ENCODE results near the gene EFEMP2.

GRCh38 chr11:65887723-65888162 lies 15.1 kb upstream of the EFEMP2 start:
- TF ChIP-seq ZFP30 (CRISPR knock-in tag; IDR thresholded peaks at IDR 0.05) (no peak), ARNTL (CRISPR knock-in tag; IDR thresholded peaks at IDR 0.05; ENCODE audit: borderline replicate concordance, low read depth) (no peak), TOX (CRISPR knock-in tag; IDR thresholded peaks at IDR 0.05; ENCODE audit: borderline replicate concordance) (no peak), RARB (CRISPR knock-in tag; IDR thresholded peaks at IDR 0.05) (no peak), ZFP3 (CRISPR knock-in tag; IDR thresholded peaks at IDR 0.05) (no peak), CREB5 (CRISPR knock-in tag; IDR thresholded peaks at IDR 0.05; ENCODE audit: low read depth) (no peak), ZNF70 (CRISPR knock-in tag; IDR thresholded peaks at IDR 0.05) (no peak), PATZ1 (CRISPR knock-in tag; IDR thresholded peaks at IDR 0.05; ENCODE audit: borderline replicate concordance) (no peak)
